Astrocyte of the cerebellum (primary cell): ENCODE results near the gene TNIP1.

Experiments used
- DNase-seq: peaks from one replicate; pipeline ENCODE4 v3.0.0-alpha.2; 2011; ENCODE audit warnings: low read depth
- H3K4me3 ChIP-seq: 2 replicates; pipeline ENCODE4 v1.5.1; 2011; ENCODE audit warnings: mild to moderate bottlenecking, low read depth, low read length, moderate library complexity
- CTCF ChIP-seq: IDR thresholded peaks from 2 replicates; pipeline ENCODE4 v1.5.1; 2012; ENCODE audit warnings: low read length, low read depth, moderate library complexity, mild to moderate bottlenecking; ENCODE audit errors: missing control alignments
- in situ Hi-C: cut with HindIII; loops from 2 replicates; pipeline ENCODE4 v1.10.0; 2017; ENCODE audit warnings: low sequenced_read_pairs

TNIP1 gene

GRCh38 chr5:151086905-151087360 lies 6.1 kb upstream of the TNIP1 start:
- no peak overlapping the region for H3K4me3 ChIP-seq
- in situ Hi-C loops: no loop called here
- DNase-seq: no peak
- TF ChIP-seq CTCF: no peak

- no peak for TF ChIP-seq CTCF
- in situ Hi-C loops: no loop called here
- DNase-seq: no peak
- no peak overlapping the region for H3K4me3 ChIP-seq
These were observed 5.5 kb upstream of the TNIP1 start for GRCh38 chr5:151086192-151086869.

DNA sequence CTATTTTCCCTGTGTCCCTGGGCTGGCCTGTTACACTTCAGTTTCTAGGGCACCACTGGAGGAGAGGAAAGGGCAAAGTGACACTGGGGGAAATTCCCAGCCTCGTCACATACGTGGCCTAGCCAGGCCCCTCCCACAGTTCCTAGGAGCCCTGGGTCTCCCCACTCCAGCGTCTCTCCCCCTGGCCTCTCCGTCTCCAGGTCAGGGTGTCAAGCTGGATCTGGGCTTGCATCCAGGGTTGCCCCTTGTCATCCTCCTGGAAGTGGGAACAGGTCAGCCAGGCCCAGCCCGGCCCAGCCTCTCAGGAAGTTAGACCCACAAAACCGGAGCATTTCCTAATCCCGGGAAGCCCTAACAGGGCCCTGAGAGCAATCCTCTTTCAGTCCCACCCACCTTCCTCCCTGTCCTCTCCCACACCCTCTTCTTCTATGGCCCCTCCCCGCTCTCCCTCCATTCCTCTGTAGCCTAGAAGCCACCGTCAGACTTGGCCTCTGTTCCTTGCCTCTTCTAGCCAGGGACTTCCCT lies 4.7 kb upstream of the TNIP1 start:
- no peak overlapping the region for H3K4me3 ChIP-seq
- no peak for TF ChIP-seq CTCF
- DNase-seq: no peak
- in situ Hi-C loops: no loop called here

DNA sequence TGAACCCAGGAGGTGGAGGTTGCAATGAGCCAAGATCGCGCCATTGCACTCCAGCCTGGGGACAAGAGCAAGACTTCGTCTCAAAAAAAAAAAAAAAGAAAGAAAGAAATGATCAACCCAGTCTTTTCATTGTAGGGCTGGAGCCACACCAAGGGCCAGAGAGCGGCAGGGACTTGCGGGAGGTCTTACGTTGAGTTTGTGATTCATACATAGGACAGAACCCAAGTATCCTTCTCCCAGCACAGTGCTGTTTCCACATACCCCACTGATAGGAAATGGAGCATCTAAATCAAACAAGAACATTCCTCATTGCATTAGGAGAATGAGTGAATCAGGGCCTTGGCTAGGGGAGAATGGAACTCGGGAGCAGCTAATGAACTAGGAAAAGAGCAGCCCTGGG lies 3.5 kb upstream of the TNIP1 start:
- no peak for DNase-seq
- TF ChIP-seq CTCF: no peak
- in situ Hi-C loops: no loop called here

GRCh38 chr5:151083081-151083676 lies 2.3 kb upstream of the TNIP1 start:
- no peak for DNase-seq
- no peak overlapping the region for H3K4me3 ChIP-seq
- in situ Hi-C loops: no loop called here
- TF ChIP-seq CTCF: no peak

More for the DNA sequence above, 3.5 kb upstream of the TNIP1 start:
- no peak overlapping the region for H3K4me3 ChIP-seq

DNA sequence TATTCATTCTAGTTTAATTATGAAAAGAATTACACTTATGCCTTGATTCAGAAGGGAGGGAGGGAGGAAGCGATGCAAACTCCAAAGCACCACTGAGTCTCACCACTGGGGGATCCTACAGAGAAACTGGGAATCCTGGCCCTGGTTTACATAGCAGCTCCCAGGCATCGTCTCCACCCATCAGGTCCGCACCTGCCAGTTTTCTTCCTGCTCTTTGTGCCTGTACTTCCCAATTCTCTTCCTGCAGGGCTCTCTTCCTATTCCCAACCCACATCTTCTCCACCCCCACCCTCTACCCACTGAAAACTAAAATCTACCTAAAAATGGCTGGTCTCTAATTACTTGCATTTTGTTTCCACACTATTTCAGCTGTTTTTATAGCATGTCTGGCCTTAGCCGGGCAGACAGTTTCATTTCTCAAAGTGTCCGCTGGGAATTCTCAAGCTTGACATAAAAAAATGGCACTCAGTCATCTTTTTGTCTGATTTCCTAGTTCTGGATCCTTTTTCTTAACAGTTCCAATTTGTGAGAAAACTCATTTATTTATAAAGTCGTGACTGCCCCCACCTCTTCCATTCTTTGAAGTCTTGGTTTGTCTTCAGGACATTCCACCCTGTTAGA lies 1.6 kb upstream of the TNIP1 start:
- TF ChIP-seq CTCF: peak; percentile 50
- no peak overlapping the region for H3K4me3 ChIP-seq
- in situ Hi-C loops: no loop called here
- no peak for DNase-seq
